ENCODE measurements around the gene FKBP1A. TPM values are rescaled to one million over a fixed set of nuclear protein-coding genes. Genes with fewer than 3 reads are reported as not detected.

The FKBP1A gene
- total and polyA plus RNA-seq, 9 of the 15 experiments (the other 6 are each of a cell fraction or from before 2014, with no cell fraction given): 48.8 to 502 (median 89.6) TPM

GRCh38 chr20:1431158-1431557, 38.3 kb upstream of the FKBP1A start:
- no peak overlapping the region for H3K4me3 ChIP-seq
- CTCF ChIA-PET (ENCODE audit: low intra/inter-chr PET ratio): no interaction called here
- no peaks in the 10 kb centered on the region for H4K20me1 ChIP-seq (replicated peaks; ENCODE audit: control insufficient read depth, insufficient read depth, low read length)
- H3K9me1 ChIP-seq (ENCODE audit: control insufficient read depth, insufficient read depth, low read length): no peaks in the 10 kb centered on the region
- no TSS peak for BruUV-seq (replicated peaks)
- DNase-seq (ENCODE audit: extremely low read depth in 1 of 4, low spot score in 3 of 4): no peak
- no peaks in the 10 kb centered on the region for H3K36me3 ChIP-seq (ENCODE audit: control insufficient read depth, insufficient read depth, low read length)
- ATAC-seq: no peak
- H3K4me1 ChIP-seq (replicated peaks in 1 of 2; ENCODE audit: control insufficient read depth in 2 of 2, insufficient read depth in 2 of 2, low read length in 2 of 2): peaks cover 2 to 40% of the 10 kb centered on the region in 2 experiments; a peak in 3 of 5 replicates
- 13% methylated on average over 1 of the region's 1 CpG for WGBS (ENCODE audit: insufficient coverage, low coverage, missing lambda C conversion rate)
- H2AFZ ChIP-seq (ENCODE audit: low read depth, low read length): no peak overlapping the region
- no peak overlapping the region for H3K9ac ChIP-seq (ENCODE audit: insufficient read depth in 1 of 2, low read depth in 2 of 2, low read length in 2 of 2)
- intact Hi-C loops (cut with micrococcal nuclease): no loop called here
- no peak for FAIRE-seq
- no peak for TF ChIP-seq EGR1 (conservative IDR thresholded peaks at IDR 0.05)
- no peak for TF ChIP-seq ZBTB33 (CRISPR knock-in tag; IDR thresholded peaks at IDR 0.05)
- TF ChIP-seq ETS1 (conservative IDR thresholded peaks at IDR 0.05; ENCODE audit: control insufficient read depth, low read depth, low read length): no peak
- no peak for TF ChIP-seq TCF7 (IDR thresholded peaks at IDR 0.05; ENCODE audit: borderline replicate concordance)
- no peak for TF ChIP-seq MEF2D (tag; conservative IDR thresholded peaks at IDR 0.05; ENCODE audit: low read depth)
- no peak for TF ChIP-seq RBM17 (IDR thresholded peaks at IDR 0.05; ENCODE audit: borderline replicate concordance, low read depth, low read length)
- peak; percentile 60; the same call in 1 of the 2 replicates for TF ChIP-seq RFX5 (IDR thresholded peaks at IDR 0.05; ENCODE audit: low read depth, low read length)
- no peaks in the 10 kb centered on the region for H3K9me3 ChIP-seq (replicated peaks; ENCODE audit: control insufficient read depth, insufficient read depth, low read depth, low read length)
- H3K27ac ChIP-seq (ENCODE audit: extremely low read depth, low read depth, low read length): no peak overlapping the region
- no peaks in the 10 kb centered on the region for H3K27me3 ChIP-seq (ENCODE audit: control insufficient read depth in 2 of 2, insufficient read depth in 2 of 2, low read length in 2 of 2)
- POLR2A ChIA-PET: no interaction called here
- no peak overlapping the region for H3K4me2 ChIP-seq (ENCODE audit: insufficient read depth, low read length)
- H3K79me2 ChIP-seq (ENCODE audit: control insufficient read depth, insufficient read depth, low read length): no peaks in the 10 kb centered on the region
- in situ Hi-C loops (cut with MboI): no loop called here

All from K562 (cell line).